GM13976 (cell line): ENCODE results near the gene PTPN1.

Experiments
- DNase-seq: peaks from one replicate; pipeline ENCODE4 v3.0.0; 2012; ENCODE audit warnings: low spot score
- CTCF ChIP-seq: IDR thresholded peaks from 2 replicates; pipeline ENCODE4 v1.5.1; 2012; ENCODE audit warnings: borderline replicate concordance, mild to moderate bottlenecking; ENCODE audit not compliant: insufficient read depth; ENCODE audit errors: extremely low read depth, missing control alignments, control extremely low read depth
- in situ Hi-C: fragments of 300-500 bp; cut with MboI; formaldehyde crosslinking; loops from one replicate; pipeline ENCODE4 v1.12.0; 2022; ENCODE audit warnings: low sequenced_read_pairs, mixed read lengths, inconsistent platforms; ENCODE audit not compliant: unreplicated experiment

PTPN1 gene

GRCh38 chr20:50545126-50545525 is 34.9 kb downstream of the PTPN1 start:
- in situ Hi-C loops, result no loop called here
- TF ChIP-seq CTCF, result no peak
- DNase-seq, result no peak

DNA sequence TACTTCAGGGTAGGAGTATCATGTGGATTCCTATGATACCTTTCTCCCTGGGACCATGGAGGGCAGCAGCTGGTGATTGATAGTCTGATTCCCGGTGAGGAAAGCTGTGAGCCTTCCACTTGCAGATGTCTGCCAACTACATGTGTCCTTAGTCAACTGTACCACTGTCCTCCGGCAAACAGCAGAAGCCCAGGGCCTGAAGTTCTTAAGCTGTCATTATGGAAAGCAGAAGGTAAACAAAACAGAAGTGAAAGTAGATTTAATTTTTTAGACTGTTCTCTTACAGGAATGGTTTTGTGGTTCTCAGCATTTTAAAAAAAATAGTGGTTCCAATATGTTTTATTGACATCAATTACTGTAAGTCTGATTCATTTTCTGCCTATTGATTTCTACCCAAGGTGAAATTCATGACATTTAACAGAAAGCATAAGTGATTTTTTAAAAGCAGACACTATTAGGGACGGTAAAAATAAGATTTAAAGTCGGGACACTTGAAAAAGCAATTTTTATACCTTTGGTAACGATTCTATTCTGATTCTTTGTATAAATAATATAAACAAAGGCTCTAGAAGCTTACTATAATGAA is 36.6 kb downstream of the PTPN1 start:
- DNase-seq, result no peak
- in situ Hi-C loops, result no loop called here
- no peak for TF ChIP-seq CTCF

GRCh38 chr20:50547964-50548363 is 37.8 kb downstream of the PTPN1 start:
- no peak for DNase-seq
- TF ChIP-seq CTCF, result no peak
- in situ Hi-C loops, result no loop called here

- in situ Hi-C loops, result no loop called here
- no peak for DNase-seq
- TF ChIP-seq CTCF, result no peak
Observed at GRCh38 chr20:50548396-50548795, 38.2 kb downstream of the PTPN1 start.

DNA sequence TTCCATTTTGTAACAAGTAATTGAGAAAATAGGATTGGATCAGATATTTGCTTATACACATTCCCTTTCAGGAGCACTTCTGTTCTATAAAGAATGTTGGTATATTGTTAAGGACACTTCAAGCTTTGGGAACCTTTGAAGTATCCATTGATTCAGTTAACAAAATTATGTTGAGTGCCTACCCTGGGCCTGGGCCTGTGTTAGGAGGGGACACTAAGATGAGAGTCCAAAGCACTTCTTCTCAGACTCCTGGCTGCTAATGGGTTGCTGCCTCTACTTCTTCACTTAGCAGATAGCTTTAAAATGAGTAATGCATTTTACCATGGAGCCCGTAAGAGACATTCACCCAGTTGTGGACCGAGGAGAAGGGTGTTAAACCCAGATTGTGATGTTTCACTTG is 40.3 kb downstream of the PTPN1 start:
- in situ Hi-C loops, result no loop called here
- no peak for TF ChIP-seq CTCF
- DNase-seq, result no peak

DNA sequence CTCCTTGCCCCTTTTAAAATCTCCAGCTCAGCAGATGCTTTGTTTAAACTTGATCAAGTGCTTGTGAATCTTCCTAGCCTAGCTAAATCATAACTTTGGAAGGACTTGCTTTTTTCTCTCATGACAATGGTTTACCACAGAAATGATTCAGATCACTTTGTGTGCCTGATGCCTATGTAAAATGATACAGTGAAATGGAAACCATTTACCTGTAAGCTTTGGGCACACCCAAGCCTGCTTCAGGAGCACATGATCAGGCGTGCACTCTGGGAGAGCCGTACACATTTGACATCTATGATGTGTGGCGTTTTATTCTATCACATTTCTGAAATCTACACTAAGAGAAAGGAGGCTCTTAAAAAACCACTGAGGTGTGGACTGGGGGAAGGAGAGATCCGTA is 41.1 kb downstream of the PTPN1 start:
- no peak for DNase-seq
- no peak for TF ChIP-seq CTCF
- in situ Hi-C loops, result no loop called here

- DNase-seq, result no peak
- TF ChIP-seq CTCF, result no peak
- in situ Hi-C loops, result no loop called here
Observed at GRCh38 chr20:50552979-50553378, 42.8 kb downstream of the PTPN1 start.
